ENCODE data around the gene OTUD1.

The OTUD1 gene

DNA sequence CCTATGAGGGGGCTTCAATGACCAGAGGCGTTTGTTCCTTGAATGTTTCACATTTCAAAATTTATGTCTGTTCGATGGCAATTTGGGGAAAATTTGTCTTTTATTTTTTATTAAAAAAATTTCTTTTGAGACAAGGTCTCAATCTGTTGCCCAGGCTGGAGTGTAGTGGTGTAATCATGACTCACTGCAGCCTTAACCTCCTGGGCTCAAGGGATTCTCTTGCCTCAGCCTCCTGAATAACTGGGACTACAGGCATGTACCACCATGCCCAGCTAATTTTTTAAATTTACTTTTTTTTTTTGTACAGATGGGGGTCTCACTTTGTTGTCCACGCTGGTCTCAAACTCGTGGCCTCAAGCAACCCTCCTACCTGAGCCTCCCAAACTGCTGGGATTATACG, 39.7 kb downstream of the OTUD1 start:
- Histone ChIP-seq H3K9me2 (ENCODE audit: low read depth, low read length) (no peaks in the 10 kb centered on the region), H3K4me1 (ENCODE audit: insufficient read depth, low read length, severe bottlenecking) (no peaks in the 10 kb centered on the region), H3K9me3 (ENCODE audit: low read length) (no peaks in the 10 kb centered on the region), H3F3A (ENCODE audit: insufficient read depth, low read length) (no peaks in the 10 kb centered on the region), H3K4me3 (ENCODE audit: low read depth, low read length, poor library complexity, severe bottlenecking) (no peak overlapping the region), H2AFZ (ENCODE audit: low read length) (no peak overlapping the region), H3K36me3 (ENCODE audit: insufficient read depth, low read length) (no peaks in the 10 kb centered on the region), H3K79me2 (ENCODE audit: insufficient read depth, low read length) (no peaks in the 10 kb centered on the region), H3K9ac (ENCODE audit: low read length) (no peak overlapping the region), H3K4me2 (ENCODE audit: low read length) (no peak overlapping the region), H3K27ac (ENCODE audit: low read depth, low read length, poor library complexity, severe bottlenecking) (no peak overlapping the region), H4K20me1 (ENCODE audit: insufficient read depth, low read length) (no peaks in the 10 kb centered on the region), H3K27me3 (ENCODE audit: insufficient read depth, low read length) (no peaks in the 10 kb centered on the region)
- no peak for TF ChIP-seq EZH2 (IDR thresholded peaks at IDR 0.05; ENCODE audit: borderline replicate concordance, low read length)
- TF ChIP-seq, protein P1, sequence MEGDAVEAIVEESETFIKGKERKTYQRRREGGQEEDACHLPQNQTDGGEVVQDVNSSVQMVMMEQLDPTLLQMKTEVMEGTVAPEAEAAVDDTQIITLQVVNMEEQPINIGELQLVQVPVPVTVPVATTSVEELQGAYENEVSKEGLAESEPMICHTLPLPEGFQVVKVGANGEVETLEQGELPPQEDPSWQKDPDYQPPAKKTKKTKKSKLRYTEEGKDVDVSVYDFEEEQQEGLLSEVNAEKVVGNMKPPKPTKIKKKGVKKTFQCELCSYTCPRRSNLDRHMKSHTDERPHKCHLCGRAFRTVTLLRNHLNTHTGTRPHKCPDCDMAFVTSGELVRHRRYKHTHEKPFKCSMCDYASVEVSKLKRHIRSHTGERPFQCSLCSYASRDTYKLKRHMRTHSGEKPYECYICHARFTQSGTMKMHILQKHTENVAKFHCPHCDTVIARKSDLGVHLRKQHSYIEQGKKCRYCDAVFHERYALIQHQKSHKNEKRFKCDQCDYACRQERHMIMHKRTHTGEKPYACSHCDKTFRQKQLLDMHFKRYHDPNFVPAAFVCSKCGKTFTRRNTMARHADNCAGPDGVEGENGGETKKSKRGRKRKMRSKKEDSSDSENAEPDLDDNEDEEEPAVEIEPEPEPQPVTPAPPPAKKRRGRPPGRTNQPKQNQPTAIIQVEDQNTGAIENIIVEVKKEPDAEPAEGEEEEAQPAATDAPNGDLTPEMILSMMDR (IDR thresholded peaks at IDR 0.05; ENCODE audit: low read length), result no peak

DNA sequence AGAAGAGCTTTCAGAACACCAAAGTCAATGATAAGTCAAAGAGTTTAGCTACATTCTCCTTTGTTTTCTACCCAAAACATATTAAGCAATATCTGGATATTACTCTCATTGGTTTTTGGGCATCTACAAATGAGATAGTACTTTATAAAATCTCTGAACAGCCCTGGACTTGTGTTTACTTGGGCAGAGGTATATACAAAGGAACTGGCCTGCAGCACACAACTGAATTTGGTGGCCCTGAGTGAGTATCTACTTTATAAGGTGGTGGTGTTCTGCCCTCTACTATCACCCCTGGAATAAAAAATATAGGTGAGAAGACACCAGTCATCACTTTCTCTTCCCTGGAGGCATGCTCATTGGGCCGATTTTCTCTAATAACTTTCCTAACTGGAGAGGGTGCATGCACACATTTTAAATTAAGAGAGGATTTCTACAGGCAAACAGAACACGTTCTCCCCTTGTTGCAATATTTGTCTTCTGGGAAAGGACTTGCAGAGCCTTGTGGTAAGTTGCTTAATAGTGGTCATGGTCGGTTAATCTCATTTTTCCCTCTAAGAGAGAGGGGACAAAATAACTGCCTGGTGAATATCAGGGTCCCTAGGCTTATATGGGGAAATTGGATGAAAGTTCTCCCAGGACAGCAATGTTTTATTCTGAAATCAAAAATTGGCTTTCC, 41.1 kb downstream of the OTUD1 start:
- Histone ChIP-seq H3K4me1 (ENCODE audit: insufficient read depth, low read length, severe bottlenecking) (no peaks in the 10 kb centered on the region), H3K27ac (ENCODE audit: low read depth, low read length, poor library complexity, severe bottlenecking) (no peak overlapping the region), H3K4me3 (ENCODE audit: low read depth, low read length, poor library complexity, severe bottlenecking) (no peak overlapping the region), H3K9ac (ENCODE audit: low read length) (no peak overlapping the region), H3K27me3 (ENCODE audit: insufficient read depth, low read length) (no peaks in the 10 kb centered on the region), H3K9me2 (ENCODE audit: low read depth, low read length) (no peaks in the 10 kb centered on the region), H3K4me2 (ENCODE audit: low read length) (no peak overlapping the region), H4K20me1 (ENCODE audit: insufficient read depth, low read length) (no peaks in the 10 kb centered on the region), H3F3A (ENCODE audit: insufficient read depth, low read length) (no peaks in the 10 kb centered on the region), H3K79me2 (ENCODE audit: insufficient read depth, low read length) (no peaks in the 10 kb centered on the region), H3K9me3 (ENCODE audit: low read length) (no peaks in the 10 kb centered on the region), H3K36me3 (ENCODE audit: insufficient read depth, low read length) (no peaks in the 10 kb centered on the region), H2AFZ (ENCODE audit: low read length) (no peak overlapping the region)
- TF ChIP-seq, protein P1 (IDR thresholded peaks at IDR 0.05; ENCODE audit: low read length), result no peak

DNA sequence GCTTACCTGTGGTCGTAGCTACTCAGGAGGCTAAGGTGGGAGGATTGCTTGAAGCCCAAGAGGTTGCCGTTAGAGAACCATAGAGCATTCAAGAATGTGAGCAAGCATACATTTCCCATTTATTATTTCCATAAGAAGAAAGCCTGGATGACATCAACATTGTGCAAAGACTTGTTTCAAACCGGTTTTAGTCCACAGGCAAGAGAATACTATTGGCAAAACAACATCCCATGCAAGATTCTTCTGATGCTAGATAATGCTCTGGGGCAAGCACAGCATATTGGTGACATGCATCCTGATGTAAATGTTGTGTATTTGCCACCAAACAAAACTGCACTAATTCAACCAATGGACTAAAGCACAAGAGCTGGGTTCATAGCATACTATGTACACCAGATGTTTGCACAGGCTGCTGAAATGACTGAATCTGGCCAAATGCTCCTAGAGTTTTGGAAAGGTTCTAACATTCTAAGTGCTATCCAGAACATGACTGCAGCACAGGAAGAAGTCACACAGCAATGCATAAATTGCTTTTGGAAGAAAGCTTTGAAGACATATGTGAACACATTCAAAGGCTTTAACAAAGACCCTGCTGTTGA, 42.6 kb downstream of the OTUD1 start:
- H3F3A ChIP-seq (ENCODE audit: insufficient read depth, low read length), result no peaks in the 10 kb centered on the region
- H3K4me2 ChIP-seq (ENCODE audit: low read length), result no peak overlapping the region
- no peak overlapping the region for H3K27ac ChIP-seq (ENCODE audit: low read depth, low read length, poor library complexity, severe bottlenecking)
- no peaks in the 10 kb centered on the region for H3K36me3 ChIP-seq (ENCODE audit: insufficient read depth, low read length)
- no peaks in the 10 kb centered on the region for H3K27me3 ChIP-seq (ENCODE audit: insufficient read depth, low read length)
- no peaks in the 10 kb centered on the region for H3K9me3 ChIP-seq (ENCODE audit: low read length)
- no peaks in the 10 kb centered on the region for H3K4me1 ChIP-seq (ENCODE audit: insufficient read depth, low read length, severe bottlenecking)
- H3K9me2 ChIP-seq (ENCODE audit: low read depth, low read length), result no peaks in the 10 kb centered on the region
- H3K9ac ChIP-seq (ENCODE audit: low read length), result no peak overlapping the region
- no peaks in the 10 kb centered on the region for H4K20me1 ChIP-seq (ENCODE audit: insufficient read depth, low read length)
- H3K79me2 ChIP-seq (ENCODE audit: insufficient read depth, low read length), result no peaks in the 10 kb centered on the region
- no peak for TF ChIP-seq EZH2 (IDR thresholded peaks at IDR 0.05; ENCODE audit: borderline replicate concordance, low read length)
- TF ChIP-seq, protein P1 (IDR thresholded peaks at IDR 0.05; ENCODE audit: low read length), result no peak
- H2AFZ ChIP-seq (ENCODE audit: low read length), result no peak overlapping the region
- H3K4me3 ChIP-seq (ENCODE audit: low read depth, low read length, poor library complexity, severe bottlenecking), result no peak overlapping the region

Data from OCI-LY1 (cell line).